OCI-LY7 (cell line): Measurements from ENCODE around the gene TMC8.

Experiments used
- CTCF ChIP-seq: fragments of 200-600 bp; sonication (generic); conservative IDR thresholded peaks from 2 replicates; pipeline ENCODE4 v1.5.1; 2014; ENCODE audit warnings: mild to moderate bottlenecking, antibody characterized with exemption, low read length, moderate library complexity, mixed read lengths
- EZH2phosphoT487 ChIP-seq: fragments of 200-600 bp; sonication (generic); IDR thresholded peaks from 2 replicates; pipeline ENCODE4 v1.6.1; 2018; ENCODE audit warnings: low read depth, borderline replicate concordance, mild to moderate bottlenecking, mixed run types, antibody characterized with exemption, low read length, moderate library complexity, mixed read lengths

- TF ChIP-seq CTCF (no peak), EZH2phosphoT487 (no peak)
Measured at GRCh38 chr17:78096093-78096492, 34.5 kb upstream of the TMC8 start.
